ENCODE measurements around the gene USP17L20. TPM values are rescaled to one million over a fixed set of nuclear protein-coding genes. Genes with fewer than 3 reads are reported as not detected.
"Not testable (repeated sequence)": the region's sequence is repeated elsewhere in the genome, so short reads cannot be mapped to it uniquely, and the experiment has no call there.

USP17L20 gene
- total RNA-seq, 1 experiment from 2014 or later = 0.15 TPM

GRCh38 chr4:9238461-9238860 lies 19.5 kb upstream of the USP17L20 start:
- H2AFZ ChIP-seq (ENCODE audit: low read depth, low read length, poor library complexity, severe bottlenecking); DNase-seq (ENCODE audit: low read depth, low spot score); POLR2A ChIA-PET; H3K4me2 ChIP-seq (ENCODE audit: low read length); intact Hi-C loops (cut with micrococcal nuclease); H3K9me2 ChIP-seq (ENCODE audit: insufficient read depth); H3K36me3 ChIP-seq (ENCODE audit: control insufficient read depth in 1 of 2, insufficient read depth in 2 of 2, low read length in 2 of 2); H3K27me3 ChIP-seq (ENCODE audit: insufficient read depth, low read length); RAD21 ChIA-PET (ENCODE audit: low non-redundant PET in 1 of 2, low total read pairs in 2 of 2, uncharacterized antibody in 2 of 2, unreplicated experiment in 2 of 2); H3K9me3 ChIP-seq (ENCODE audit: control insufficient read depth in 1 of 2, insufficient read depth in 1 of 2, low read depth in 1 of 2, low read length in 2 of 2); H4K20me1 ChIP-seq (ENCODE audit: insufficient read depth); BruUV-seq (replicated peaks); ATAC-seq; H3K27ac ChIP-seq (ENCODE audit: low read depth, low read length); H3K9ac ChIP-seq (ENCODE audit: low read length); CTCF ChIA-PET; H3K79me2 ChIP-seq (ENCODE audit: insufficient read depth, low read length); H3K4me1 ChIP-seq (ENCODE audit: control insufficient read depth in 1 of 2, insufficient read depth in 2 of 2, low read length in 2 of 2); H3K4me3 ChIP-seq (replicated peaks in 1 of 2; ENCODE audit: low read depth in 1 of 2, low read length in 2 of 2): not testable (repeated sequence)

GRCh38 chr4:9243579-9243978 lies 14.3 kb upstream of the USP17L20 start, which contains the start of gene USP17L17:
TSS of gene USP17L17 (plus strand) at chr4:9243879. CDS start at chr4:9243879, 0 bp downstream.
- intact Hi-C loops (cut with micrococcal nuclease); H3K36me3 ChIP-seq (ENCODE audit: control insufficient read depth in 1 of 2, insufficient read depth in 2 of 2, low read length in 2 of 2); H3K27ac ChIP-seq (ENCODE audit: low read depth, low read length); BruUV-seq (replicated peaks); POLR2A ChIA-PET; CTCF ChIA-PET; H3K27me3 ChIP-seq (ENCODE audit: insufficient read depth, low read length); H3K4me3 ChIP-seq (replicated peaks in 1 of 2; ENCODE audit: low read depth in 1 of 2, low read length in 2 of 2); H3K4me2 ChIP-seq (ENCODE audit: low read length); H3K79me2 ChIP-seq (ENCODE audit: insufficient read depth, low read length); H3K9me2 ChIP-seq (ENCODE audit: insufficient read depth); H4K20me1 ChIP-seq (ENCODE audit: insufficient read depth); RAD21 ChIA-PET (ENCODE audit: low non-redundant PET in 1 of 2, low total read pairs in 2 of 2, uncharacterized antibody in 2 of 2, unreplicated experiment in 2 of 2); H2AFZ ChIP-seq (ENCODE audit: low read depth, low read length, poor library complexity, severe bottlenecking); H3K9ac ChIP-seq (ENCODE audit: low read length); H3K4me1 ChIP-seq (ENCODE audit: control insufficient read depth in 1 of 2, insufficient read depth in 2 of 2, low read length in 2 of 2); ATAC-seq; DNase-seq (ENCODE audit: low read depth, low spot score); H3K9me3 ChIP-seq (ENCODE audit: control insufficient read depth in 1 of 2, insufficient read depth in 1 of 2, low read depth in 1 of 2, low read length in 2 of 2): not testable (repeated sequence)

- H4K20me1 ChIP-seq (ENCODE audit: insufficient read depth); H3K36me3 ChIP-seq (ENCODE audit: control insufficient read depth in 1 of 2, insufficient read depth in 2 of 2, low read length in 2 of 2); DNase-seq (ENCODE audit: low read depth, low spot score); H3K4me3 ChIP-seq (replicated peaks in 1 of 2; ENCODE audit: low read depth in 1 of 2, low read length in 2 of 2); H3K4me1 ChIP-seq (ENCODE audit: control insufficient read depth in 1 of 2, insufficient read depth in 2 of 2, low read length in 2 of 2); H3K4me2 ChIP-seq (ENCODE audit: low read length); CTCF ChIA-PET; H3K79me2 ChIP-seq (ENCODE audit: insufficient read depth, low read length); H3K27me3 ChIP-seq (ENCODE audit: insufficient read depth, low read length); H3K27ac ChIP-seq (ENCODE audit: low read depth, low read length); H3K9ac ChIP-seq (ENCODE audit: low read length); BruUV-seq (replicated peaks); intact Hi-C loops (cut with micrococcal nuclease); H3K9me2 ChIP-seq (ENCODE audit: insufficient read depth); ATAC-seq; H3K9me3 ChIP-seq (ENCODE audit: control insufficient read depth in 1 of 2, insufficient read depth in 1 of 2, low read depth in 1 of 2, low read length in 2 of 2); H2AFZ ChIP-seq (ENCODE audit: low read depth, low read length, poor library complexity, severe bottlenecking); RAD21 ChIA-PET (ENCODE audit: low non-redundant PET in 1 of 2, low total read pairs in 2 of 2, uncharacterized antibody in 2 of 2, unreplicated experiment in 2 of 2); POLR2A ChIA-PET: not testable (repeated sequence)
Measured at GRCh38 chr4:9247953-9248680, 9.8 kb upstream of the USP17L20 start, which contains the start of gene USP17L18. TSS of gene USP17L18 (plus strand) at chr4:9248630. CDS start at chr4:9248630, 0 bp downstream.

- H3K27ac ChIP-seq (ENCODE audit: low read depth, low read length); BruUV-seq (replicated peaks); H3K4me2 ChIP-seq (ENCODE audit: low read length); H3K9me3 ChIP-seq (ENCODE audit: control insufficient read depth in 1 of 2, insufficient read depth in 1 of 2, low read depth in 1 of 2, low read length in 2 of 2); intact Hi-C loops (cut with micrococcal nuclease); H3K4me3 ChIP-seq (replicated peaks in 1 of 2; ENCODE audit: low read depth in 1 of 2, low read length in 2 of 2); RAD21 ChIA-PET (ENCODE audit: low non-redundant PET in 1 of 2, low total read pairs in 2 of 2, uncharacterized antibody in 2 of 2, unreplicated experiment in 2 of 2); H3K4me1 ChIP-seq (ENCODE audit: control insufficient read depth in 1 of 2, insufficient read depth in 2 of 2, low read length in 2 of 2); H2AFZ ChIP-seq (ENCODE audit: low read depth, low read length, poor library complexity, severe bottlenecking); H3K9ac ChIP-seq (ENCODE audit: low read length); H4K20me1 ChIP-seq (ENCODE audit: insufficient read depth); H3K36me3 ChIP-seq (ENCODE audit: control insufficient read depth in 1 of 2, insufficient read depth in 2 of 2, low read length in 2 of 2); H3K79me2 ChIP-seq (ENCODE audit: insufficient read depth, low read length); ATAC-seq; H3K9me2 ChIP-seq (ENCODE audit: insufficient read depth); POLR2A ChIA-PET; CTCF ChIA-PET; H3K27me3 ChIP-seq (ENCODE audit: insufficient read depth, low read length); DNase-seq (ENCODE audit: low read depth, low spot score): not testable (repeated sequence)
Measured at GRCh38 chr4:9253078-9253477, 4.8 kb upstream of the USP17L20 start, which contains the start of gene USP17L19. TSS of gene USP17L19 (plus strand) at chr4:9253378. CDS start at chr4:9253378, 0 bp downstream.

Measured in HCT116 (cell line).